ENCODE data around the gene DZIP1.
"Not testable (repeated sequence)": the region's sequence is repeated elsewhere in the genome, so short reads cannot be mapped to it uniquely, and the experiment has no call there.

Gene DZIP1

DNA sequence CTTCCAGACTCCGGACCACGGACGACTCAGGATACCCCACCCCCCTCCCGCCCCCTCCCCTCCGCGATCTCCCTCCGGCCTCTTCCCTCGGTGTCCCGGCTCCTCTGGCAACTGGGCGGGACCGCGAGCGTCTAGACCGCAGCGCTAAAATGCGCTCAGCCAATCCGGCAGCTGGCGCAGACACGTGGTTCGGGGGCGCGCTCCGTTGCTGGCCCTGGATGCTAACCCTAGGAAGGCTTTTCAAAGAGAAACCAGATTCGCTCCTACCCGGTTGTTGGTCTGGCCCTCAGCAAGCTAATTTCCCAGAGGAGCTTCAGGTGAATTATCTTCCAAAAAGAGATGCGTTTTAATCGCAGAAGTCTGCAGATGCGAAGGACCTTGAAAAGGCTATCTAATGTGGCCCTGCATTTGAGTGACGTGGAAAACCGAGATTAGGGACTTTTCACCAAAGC is at the start of gene DZIP1:
TSS of gene DZIP1 (minus strand) at position 106 of the 452 bp plus-strand sequence. CDS start 2,677 bp downstream, outside the sequence.
- H3K4me1 ChIP-seq (ENCODE audit: control insufficient read depth, insufficient read depth, low read length): no peaks in the 10 kb centered on the region; the same call in 1 of the 2 replicates
- H3K27ac ChIP-seq (ENCODE audit: low read length): no peak within 1 kb of the TSS
- no peaks in the 10 kb centered on the region; the same call in 1 of the 2 replicates for H3K27me3 ChIP-seq (ENCODE audit: control insufficient read depth, insufficient read depth, low read length)
- H3K4me3 ChIP-seq (ENCODE audit: low read length): peak within 1 kb of the TSS; percentile 30
- no peaks in the 10 kb centered on the region for H3K36me3 ChIP-seq (ENCODE audit: control insufficient read depth, insufficient read depth, low read length)
- no CpG with 5 or more reads among the region's 30 CpGs for WGBS (ENCODE audit: insufficient coverage, insufficient read length)
- DNase-seq (ENCODE audit: low read depth, low spot score): peak; percentile 75
- no peaks in the 10 kb centered on the region for H3K9me3 ChIP-seq (ENCODE audit: control insufficient read depth, insufficient read depth, low read length)

DNA sequence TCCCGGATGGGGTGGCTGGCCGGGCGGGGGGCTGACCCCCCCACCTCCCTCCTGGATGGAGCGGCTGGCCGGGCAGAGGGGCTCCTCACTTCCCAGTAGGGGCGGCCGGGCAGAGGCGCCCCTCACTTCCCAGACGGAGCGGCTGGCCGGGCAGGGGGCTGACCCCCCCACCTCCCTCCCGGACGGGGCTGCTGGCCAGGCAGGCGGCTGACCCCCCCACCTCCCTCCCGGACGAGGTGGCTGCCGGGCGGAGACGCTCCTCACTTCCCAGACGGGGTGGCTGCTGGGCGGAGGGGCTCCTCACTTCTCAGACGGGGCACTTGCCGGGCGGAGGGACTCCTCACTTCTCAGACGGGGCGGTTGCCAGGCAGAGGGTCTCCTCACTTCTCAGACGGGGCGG is 46.5 kb upstream of the DZIP1 start:
- no CpG with 5 or more reads among the region's 28 CpGs for WGBS (ENCODE audit: insufficient coverage, insufficient read length)
- not testable (repeated sequence) for H3K4me3 ChIP-seq (ENCODE audit: low read length)

DNA sequence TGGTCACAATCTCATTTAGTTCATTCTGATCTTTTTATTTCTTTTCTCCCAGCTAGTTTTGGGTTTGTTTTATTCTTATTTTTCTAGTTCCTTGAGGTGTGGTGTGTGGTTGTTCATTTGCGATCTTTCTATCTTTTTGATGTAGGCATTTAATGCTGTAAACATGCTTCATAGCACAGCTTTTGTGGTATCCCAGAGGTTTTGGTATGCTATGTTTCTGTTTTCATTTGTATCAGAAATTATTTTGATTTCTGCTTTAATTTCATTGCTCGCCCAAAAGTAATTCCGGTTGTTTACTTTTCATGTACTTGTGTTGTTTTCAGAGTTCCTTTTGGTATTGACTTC is 45.0 kb upstream of the DZIP1 start:
- no peaks in the 10 kb centered on the region for H3K9me3 ChIP-seq (ENCODE audit: control insufficient read depth, insufficient read depth, low read length)
- no CpG with 5 or more reads among the region's 3 CpGs for WGBS (ENCODE audit: insufficient coverage, insufficient read length)
- H3K4me1 ChIP-seq (ENCODE audit: control insufficient read depth, insufficient read depth, low read length): peaks cover 3% of the 10 kb centered on the region
- no peak overlapping the region for H3K4me3 ChIP-seq (ENCODE audit: low read length)
- no peaks in the 10 kb centered on the region for H3K27me3 ChIP-seq (ENCODE audit: control insufficient read depth, insufficient read depth, low read length)
- H3K36me3 ChIP-seq (ENCODE audit: control insufficient read depth, insufficient read depth, low read length): no peaks in the 10 kb centered on the region
- no peak for DNase-seq (ENCODE audit: low read depth, low spot score)
- H3K27ac ChIP-seq (ENCODE audit: low read length): no peak overlapping the region

More for the DNA sequence above, 46.5 kb upstream of the DZIP1 start:
- H3K4me1 ChIP-seq (ENCODE audit: control insufficient read depth, insufficient read depth, low read length); H3K9me3 ChIP-seq (ENCODE audit: control insufficient read depth, insufficient read depth, low read length); H3K27me3 ChIP-seq (ENCODE audit: control insufficient read depth, insufficient read depth, low read length); H3K36me3 ChIP-seq (ENCODE audit: control insufficient read depth, insufficient read depth, low read length); DNase-seq (ENCODE audit: low read depth, low spot score); H3K27ac ChIP-seq (ENCODE audit: low read length): not testable (repeated sequence)

DNA sequence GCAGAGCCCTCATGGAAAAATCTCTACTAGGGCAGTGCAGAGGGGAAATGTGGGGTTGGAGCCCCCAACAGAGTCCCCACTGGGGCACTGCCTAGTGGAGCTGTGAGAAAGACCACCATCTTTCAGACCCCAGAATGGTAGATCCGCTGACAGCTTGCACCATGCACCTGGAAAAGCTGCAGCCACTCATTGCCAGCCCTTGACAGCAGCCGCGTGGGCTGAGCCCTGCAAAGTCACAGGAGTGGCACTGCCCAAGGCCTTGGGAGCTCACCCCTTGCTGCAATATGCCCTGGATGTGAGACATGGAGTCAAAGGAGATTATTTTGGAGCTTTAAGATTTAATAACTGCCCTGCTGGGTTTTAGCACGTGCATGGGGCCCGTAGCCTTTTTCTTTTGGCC is 40.5 kb upstream of the DZIP1 start:
- not testable (repeated sequence) for H3K36me3 ChIP-seq (ENCODE audit: control insufficient read depth, insufficient read depth, low read length); H3K4me1 ChIP-seq (ENCODE audit: control insufficient read depth, insufficient read depth, low read length); H3K4me3 ChIP-seq (ENCODE audit: low read length); DNase-seq (ENCODE audit: low read depth, low spot score); H3K27me3 ChIP-seq (ENCODE audit: control insufficient read depth, insufficient read depth, low read length); H3K9me3 ChIP-seq (ENCODE audit: control insufficient read depth, insufficient read depth, low read length); H3K27ac ChIP-seq (ENCODE audit: low read length)
- WGBS (ENCODE audit: insufficient coverage, insufficient read length): no CpG with 5 or more reads among the region's 5 CpGs

GRCh38 chr13:95684418-95684817 is 39.9 kb upstream of the DZIP1 start:
- H3K36me3 ChIP-seq (ENCODE audit: control insufficient read depth, insufficient read depth, low read length): no peaks in the 10 kb centered on the region
- DNase-seq (ENCODE audit: low read depth, low spot score): peak; percentile 33

DNA sequence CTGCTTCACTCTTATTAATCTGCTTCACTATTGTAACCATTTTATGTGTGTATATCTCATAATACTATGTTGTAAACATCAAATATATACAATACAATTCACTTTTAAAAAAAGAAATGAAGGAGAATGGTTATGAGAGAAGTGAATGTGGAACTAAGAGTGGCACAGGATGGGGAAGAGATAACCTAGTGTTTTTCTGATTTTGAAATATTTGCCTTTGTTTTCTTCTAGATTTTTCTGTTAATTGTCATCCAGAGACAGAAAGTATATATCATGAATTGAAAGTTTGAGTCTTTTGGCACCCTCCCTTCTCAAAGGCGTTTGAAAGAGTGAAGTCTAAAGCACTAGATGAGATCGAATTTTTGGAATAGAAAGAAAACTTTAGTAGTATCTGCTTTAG is 35.2 kb upstream of the DZIP1 start:
- no peak for DNase-seq (ENCODE audit: low read depth, low spot score)
- Histone ChIP-seq H3K4me3 (ENCODE audit: low read length) (no peak overlapping the region), H3K4me1 (ENCODE audit: control insufficient read depth, insufficient read depth, low read length) (peaks cover 3% of the 10 kb centered on the region), H3K27me3 (ENCODE audit: control insufficient read depth, insufficient read depth, low read length) (no peaks in the 10 kb centered on the region), H3K36me3 (ENCODE audit: control insufficient read depth, insufficient read depth, low read length) (no peaks in the 10 kb centered on the region), H3K9me3 (ENCODE audit: control insufficient read depth, insufficient read depth, low read length) (no peaks in the 10 kb centered on the region), H3K27ac (ENCODE audit: low read length) (no peak overlapping the region)
- no CpG with 5 or more reads among the region's 2 CpGs for WGBS (ENCODE audit: insufficient coverage, insufficient read length)

More at GRCh38 chr13:95684418-95684817, 39.9 kb upstream of the DZIP1 start:
- H3K4me1 ChIP-seq (ENCODE audit: control insufficient read depth, insufficient read depth, low read length): peaks cover 4% of the 10 kb centered on the region
- no peaks in the 10 kb centered on the region for H3K9me3 ChIP-seq (ENCODE audit: control insufficient read depth, insufficient read depth, low read length)
- H3K27ac ChIP-seq (ENCODE audit: low read length): no peak overlapping the region
- H3K27me3 ChIP-seq (ENCODE audit: control insufficient read depth, insufficient read depth, low read length): no peaks in the 10 kb centered on the region
- WGBS (ENCODE audit: insufficient coverage, insufficient read length): no CpG with 5 or more reads among the region's 2 CpGs
- no peak overlapping the region for H3K4me3 ChIP-seq (ENCODE audit: low read length)

GRCh38 chr13:95678967-95679366 is 34.5 kb upstream of the DZIP1 start:
- no peaks in the 10 kb centered on the region for H3K4me1 ChIP-seq (ENCODE audit: control insufficient read depth, insufficient read depth, low read length)
- H3K36me3 ChIP-seq (ENCODE audit: control insufficient read depth, insufficient read depth, low read length): no peaks in the 10 kb centered on the region
- H3K27me3 ChIP-seq (ENCODE audit: control insufficient read depth, insufficient read depth, low read length): no peaks in the 10 kb centered on the region
- WGBS (ENCODE audit: insufficient coverage, insufficient read length): no CpG with 5 or more reads among the region's 4 CpGs
- no peak overlapping the region for H3K27ac ChIP-seq (ENCODE audit: low read length)
- H3K9me3 ChIP-seq (ENCODE audit: control insufficient read depth, insufficient read depth, low read length): no peaks in the 10 kb centered on the region
- no peak for DNase-seq (ENCODE audit: low read depth, low spot score)
- H3K4me3 ChIP-seq (ENCODE audit: low read length): no peak overlapping the region

GRCh38 chr13:95677564-95678266 is 33.2 kb upstream of the DZIP1 start:
- Histone ChIP-seq H3K27me3 (ENCODE audit: control insufficient read depth, insufficient read depth, low read length) (no peaks in the 10 kb centered on the region), H3K27ac (ENCODE audit: low read length) (no peak overlapping the region), H3K4me3 (ENCODE audit: low read length) (peak overlapping the region; percentile 88), H3K9me3 (ENCODE audit: control insufficient read depth, insufficient read depth, low read length) (no peaks in the 10 kb centered on the region), H3K4me1 (ENCODE audit: control insufficient read depth, insufficient read depth, low read length) (no peaks in the 10 kb centered on the region), H3K36me3 (ENCODE audit: control insufficient read depth, insufficient read depth, low read length) (no peaks in the 10 kb centered on the region)
- DNase-seq (ENCODE audit: low read depth, low spot score): no peak
- WGBS (ENCODE audit: insufficient coverage, insufficient read length): no CpG with 5 or more reads among the region's 30 CpGs

DNA sequence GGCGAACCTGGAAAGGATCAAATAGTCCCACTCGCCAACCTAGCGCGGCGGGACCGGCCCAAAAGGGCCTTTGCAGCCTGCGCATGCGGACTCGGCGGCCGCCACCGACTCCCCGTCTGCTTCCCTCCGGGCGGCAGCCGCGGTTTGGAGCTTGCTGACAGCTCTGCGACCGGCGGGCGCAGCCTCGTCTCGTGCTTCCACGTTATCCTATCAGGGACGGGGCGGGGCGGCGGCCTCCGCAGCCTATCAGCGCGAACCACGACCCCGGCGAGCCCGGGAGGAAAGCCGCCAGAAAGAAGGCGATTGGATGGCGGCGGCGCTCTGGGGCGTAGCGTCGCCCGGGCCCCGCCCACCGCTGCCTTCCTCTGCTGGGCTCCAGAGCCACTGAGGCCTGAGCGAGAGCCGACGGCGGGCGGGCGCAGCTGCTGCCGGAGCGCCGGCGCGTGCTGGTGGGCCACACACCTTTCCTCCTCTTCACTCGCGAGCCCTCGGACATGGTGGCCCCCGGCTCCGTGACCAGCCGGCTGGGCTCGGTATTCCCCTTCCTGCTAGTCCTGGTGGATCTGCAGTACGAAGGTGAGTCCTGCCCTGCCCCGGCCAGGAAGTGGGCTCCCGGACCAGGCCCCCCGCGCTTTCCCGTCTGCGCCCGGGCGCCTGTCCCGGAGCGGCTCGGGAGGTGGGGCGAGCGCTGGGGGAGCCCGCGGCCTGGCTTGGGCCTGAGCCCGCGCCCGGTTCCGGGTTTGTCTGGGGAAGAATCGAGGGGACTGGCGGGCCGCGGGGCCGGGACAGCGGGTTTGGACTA is 32.5 kb upstream of the DZIP1 start, which contains the start of gene DNAJC3:
TSS of gene DNAJC3 (plus strand) at position 378 of the 802 bp plus-strand sequence. CDS start at position 495, 117 bp downstream.
- no CpG with 5 or more reads among the region's 90 CpGs for WGBS (ENCODE audit: insufficient coverage, insufficient read length)
- no peak within 1 kb of the TSS for H3K27ac ChIP-seq (ENCODE audit: low read length)
- no peaks in the 10 kb centered on the region for H3K36me3 ChIP-seq (ENCODE audit: control insufficient read depth, insufficient read depth, low read length)
- no peaks in the 10 kb centered on the region for H3K4me1 ChIP-seq (ENCODE audit: control insufficient read depth, insufficient read depth, low read length)
- peak within 1 kb of the TSS; percentile 89 for H3K4me3 ChIP-seq (ENCODE audit: low read length)
- peak; percentile 86 for DNase-seq (ENCODE audit: low read depth, low spot score)
- no peaks in the 10 kb centered on the region for H3K27me3 ChIP-seq (ENCODE audit: control insufficient read depth, insufficient read depth, low read length)
- no peaks in the 10 kb centered on the region for H3K9me3 ChIP-seq (ENCODE audit: control insufficient read depth, insufficient read depth, low read length)

GRCh38 chr13:95676105-95676761 is 31.7 kb upstream of the DZIP1 start:
- Histone ChIP-seq H3K4me3 (ENCODE audit: low read length) (peak overlapping the region; percentile 89), H3K27me3 (ENCODE audit: control insufficient read depth, insufficient read depth, low read length) (no peaks in the 10 kb centered on the region), H3K4me1 (ENCODE audit: control insufficient read depth, insufficient read depth, low read length) (no peaks in the 10 kb centered on the region), H3K27ac (ENCODE audit: low read length) (no peak overlapping the region), H3K9me3 (ENCODE audit: control insufficient read depth, insufficient read depth, low read length) (no peaks in the 10 kb centered on the region), H3K36me3 (ENCODE audit: control insufficient read depth, insufficient read depth, low read length) (no peaks in the 10 kb centered on the region)
- DNase-seq (ENCODE audit: low read depth, low spot score): peak; percentile 25
- no CpG with 5 or more reads among the region's 32 CpGs for WGBS (ENCODE audit: insufficient coverage, insufficient read length)

Data from iPS DF 6.9 (cell line).